Stimulated activated CD4-positive, alpha-beta T cell treated with anti-CD3 and anti-CD28 coated beads, Interleukin-15, amount 100 ng/mL, for 1 hour (primary cell): ENCODE data around the gene TUBB4A.
"Not testable (repeated sequence)": the region's sequence is repeated elsewhere in the genome, so short reads cannot be mapped to it uniquely, and the experiment has no call there.

Experiments used
- DNase-seq, 2 donors: peaks; one replicate each; pipeline ENCODE4 v3.0.0-alpha.2; 2020; ENCODE audit warnings: low read depth in 1 of 2, low spot score in 1 of 2

The TUBB4A gene

DNA sequence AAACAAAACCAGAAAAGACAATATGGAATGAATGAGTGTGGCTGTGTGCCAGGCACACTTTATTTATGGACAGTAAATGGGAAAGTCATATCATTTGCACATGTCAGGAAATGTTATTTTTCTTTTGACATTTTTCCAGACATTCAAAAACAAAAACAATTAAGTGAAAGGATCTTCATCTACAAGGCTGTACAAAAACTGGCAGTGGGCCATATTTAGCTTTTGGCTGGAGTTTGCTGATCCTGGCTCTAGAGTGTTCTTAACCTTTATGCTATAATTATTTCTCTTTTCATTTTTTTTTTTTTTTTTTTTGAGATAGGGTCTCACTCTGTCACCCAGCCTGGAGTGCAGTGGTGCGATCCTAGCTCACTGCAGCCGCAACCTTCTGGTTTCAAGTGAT lies 22.2 kb upstream of the TUBB4A start:
- DNase-seq, result no peak

GRCh38 chr19:6522712-6523111 lies 20.6 kb upstream of the TUBB4A start:
- DNase-seq, result no peak

- DNase-seq, result peak in 1 of 2 donors; percentile 23
Measured at GRCh38 chr19:6521718-6522646, 19.9 kb upstream of the TUBB4A start.

- DNase-seq, result no peak
Measured at GRCh38 chr19:6519289-6519688, 17.2 kb upstream of the TUBB4A start.

GRCh38 chr19:6518145-6518911 lies 16.2 kb upstream of the TUBB4A start:
- no peak for DNase-seq

DNA sequence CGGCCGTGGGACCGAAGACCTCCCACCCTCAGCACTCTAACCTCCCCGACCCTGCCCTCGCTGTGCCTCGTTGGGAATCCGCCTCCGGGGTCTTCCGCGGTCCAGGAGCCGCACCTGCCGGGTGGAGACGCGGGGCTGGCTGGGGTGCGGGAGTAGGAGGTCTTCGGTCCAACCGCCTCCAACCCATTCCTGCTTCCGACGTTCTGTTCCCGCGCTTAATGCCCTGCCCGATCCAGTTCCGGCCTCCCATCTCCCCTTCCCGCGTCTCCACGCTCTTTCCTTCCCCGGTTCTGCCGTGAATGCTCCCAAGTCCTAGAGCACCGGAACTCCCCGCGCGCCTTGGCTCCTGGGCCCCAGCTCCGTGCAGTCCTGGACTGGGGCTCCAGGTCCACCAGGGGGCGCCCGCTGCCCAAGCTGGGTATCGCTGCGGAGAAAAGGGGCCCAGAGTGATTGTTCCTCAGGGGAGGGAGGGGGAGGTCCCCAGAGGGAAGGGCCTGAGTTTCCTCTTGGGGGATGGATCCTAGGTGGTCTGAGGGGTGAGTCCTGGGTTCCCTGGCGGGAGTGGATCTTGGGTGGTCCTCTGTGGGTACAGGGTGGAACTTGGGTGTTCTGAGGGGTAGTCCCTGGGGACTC lies 14.7 kb upstream of the TUBB4A start:
- peak; percentile 83 to 93 for DNase-seq

DNA sequence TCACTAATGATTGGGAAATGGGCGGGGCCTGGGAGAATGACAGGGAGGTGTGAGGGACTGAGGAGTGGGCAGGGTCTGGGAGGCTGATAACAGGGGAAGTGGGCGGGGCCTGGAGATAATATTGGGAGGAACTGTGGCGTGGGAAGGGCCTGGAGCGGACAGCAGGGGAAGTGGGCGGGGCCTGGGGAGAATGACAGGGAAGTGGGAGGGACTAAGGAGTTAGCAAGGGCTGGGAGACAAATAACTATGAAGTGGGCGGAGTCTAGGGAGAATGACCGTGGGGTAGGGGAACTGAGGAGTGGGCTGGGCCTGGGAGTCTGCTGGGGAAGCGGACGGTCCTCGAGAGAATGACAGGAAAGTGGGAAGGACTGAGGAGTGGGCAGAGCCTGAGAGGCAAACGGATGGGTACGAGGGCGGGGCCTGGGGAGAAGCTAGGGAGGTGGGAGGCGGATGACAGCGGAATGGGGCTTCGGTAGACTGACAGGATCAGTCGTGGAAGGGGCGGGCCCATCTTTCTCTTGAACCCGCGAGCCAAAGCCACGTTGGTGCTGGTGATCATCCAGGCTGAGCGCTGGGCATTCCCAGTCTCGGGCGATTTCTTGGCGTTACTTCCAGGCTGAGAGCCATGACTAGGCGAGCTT lies 14.0 kb upstream of the TUBB4A start:
- peak; percentile 12 to 42 for DNase-seq

DNA sequence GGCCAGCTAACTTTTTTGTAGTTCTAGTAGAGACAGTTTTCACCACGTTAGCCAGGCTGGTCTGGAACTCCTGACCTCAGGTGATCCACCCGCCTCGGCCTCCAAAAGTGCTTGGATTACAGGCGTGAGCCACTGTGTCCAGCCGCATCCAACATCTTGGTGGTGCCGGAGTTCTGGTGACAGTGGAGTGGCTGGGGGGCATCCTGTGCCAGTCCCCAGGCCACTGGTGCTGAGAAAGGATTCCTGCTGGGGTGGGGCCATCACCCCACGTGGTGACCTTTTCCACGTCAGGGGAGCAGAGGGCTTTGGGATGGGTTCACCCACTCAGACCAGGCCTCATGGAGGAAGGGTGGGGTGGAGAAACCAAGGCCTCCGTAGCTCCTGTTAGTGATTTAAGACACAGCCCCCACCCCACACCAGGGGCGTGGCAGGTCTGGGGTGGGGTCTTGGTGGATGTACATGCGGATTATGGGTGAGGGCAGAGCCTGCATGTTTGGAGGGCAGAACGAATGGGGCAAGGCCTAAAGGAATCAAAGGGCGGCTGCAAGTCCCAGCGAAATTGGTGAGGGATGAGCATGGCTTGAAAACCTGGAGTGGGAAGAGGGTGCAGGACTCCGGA lies 12.9 kb upstream of the TUBB4A start:
- no peak for DNase-seq

- no peak for DNase-seq
Measured at GRCh38 chr19:6514089-6514488, 12.0 kb upstream of the TUBB4A start.

GRCh38 chr19:6510618-6511017 lies 8.5 kb upstream of the TUBB4A start:
- no peak for DNase-seq

DNA sequence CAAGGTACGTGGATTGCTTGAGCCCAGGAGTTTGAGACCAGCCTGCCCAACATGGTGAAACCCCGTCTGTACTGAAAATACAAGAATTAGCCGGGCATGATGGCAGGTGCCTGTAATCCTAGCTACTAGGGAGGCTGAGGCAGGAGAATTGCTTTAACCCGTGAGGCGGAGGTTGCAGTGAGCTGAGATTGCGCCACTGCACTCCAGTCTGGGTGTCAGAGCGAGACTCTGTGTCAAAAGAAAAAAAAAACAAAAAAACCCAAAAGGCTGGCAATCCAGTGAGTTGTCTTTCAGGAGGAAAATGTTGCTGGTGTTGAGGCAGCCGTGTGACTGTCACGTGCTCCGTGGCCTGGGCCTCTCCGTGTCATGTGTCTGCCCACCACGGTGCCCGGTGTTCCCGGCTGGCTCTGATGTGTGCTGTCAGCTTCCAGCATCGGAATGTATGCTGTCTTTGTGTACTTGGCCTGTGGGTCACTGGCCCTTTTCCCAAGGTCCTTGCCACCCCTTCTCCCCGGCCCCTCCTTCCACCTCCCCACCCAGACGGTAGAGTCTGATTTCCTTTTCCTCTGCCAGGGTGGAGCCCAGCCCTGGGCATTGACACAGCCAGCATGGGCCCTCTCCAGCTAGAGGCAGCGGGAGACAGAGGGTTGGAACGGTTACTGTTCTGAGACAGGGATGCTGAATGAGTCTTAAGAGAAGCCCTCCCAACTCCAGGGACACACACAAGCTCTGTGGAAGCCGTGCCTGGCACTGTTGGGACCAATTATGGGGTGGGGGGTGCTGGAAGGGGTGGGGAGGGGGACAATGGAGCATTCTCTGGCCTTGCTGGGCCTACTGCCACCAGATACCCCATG lies 7.2 kb upstream of the TUBB4A start:
- DNase-seq, result no peak

DNA sequence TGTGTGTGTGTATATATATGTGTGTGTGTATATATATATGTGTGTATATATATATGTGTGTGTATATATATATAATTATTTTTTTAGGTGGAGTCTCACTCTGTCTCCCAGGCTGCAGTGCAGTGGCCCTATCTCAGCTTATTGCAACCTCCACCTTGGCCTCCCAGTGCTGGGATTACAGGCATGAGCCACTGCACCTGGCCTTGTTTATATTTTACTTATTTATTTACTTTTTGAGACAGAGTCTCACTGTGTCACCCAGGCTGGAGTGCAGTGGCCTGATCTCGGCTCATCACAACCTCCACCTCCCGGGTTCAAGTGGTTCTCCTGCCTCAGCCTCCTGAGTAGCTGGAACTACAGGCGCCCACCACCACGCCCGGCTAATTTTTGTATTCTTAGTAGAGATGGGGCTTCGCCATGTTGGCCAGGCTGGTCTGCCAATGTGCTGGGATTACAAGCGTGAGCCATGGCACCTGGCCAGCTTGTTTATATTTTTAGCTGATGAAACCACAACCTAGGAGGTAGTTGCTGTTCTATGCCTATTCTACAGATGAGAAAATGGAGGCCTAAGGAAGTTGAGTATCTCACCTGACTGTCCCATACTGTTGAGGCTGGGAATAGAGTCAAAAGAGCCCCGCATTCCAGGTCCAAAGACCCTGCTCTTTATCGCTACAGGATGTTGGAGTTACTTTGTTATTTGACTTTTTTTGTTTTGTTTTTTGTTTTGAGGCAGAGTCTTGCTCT lies 6.1 kb upstream of the TUBB4A start:
- DNase-seq, result not testable (repeated sequence)

DNA sequence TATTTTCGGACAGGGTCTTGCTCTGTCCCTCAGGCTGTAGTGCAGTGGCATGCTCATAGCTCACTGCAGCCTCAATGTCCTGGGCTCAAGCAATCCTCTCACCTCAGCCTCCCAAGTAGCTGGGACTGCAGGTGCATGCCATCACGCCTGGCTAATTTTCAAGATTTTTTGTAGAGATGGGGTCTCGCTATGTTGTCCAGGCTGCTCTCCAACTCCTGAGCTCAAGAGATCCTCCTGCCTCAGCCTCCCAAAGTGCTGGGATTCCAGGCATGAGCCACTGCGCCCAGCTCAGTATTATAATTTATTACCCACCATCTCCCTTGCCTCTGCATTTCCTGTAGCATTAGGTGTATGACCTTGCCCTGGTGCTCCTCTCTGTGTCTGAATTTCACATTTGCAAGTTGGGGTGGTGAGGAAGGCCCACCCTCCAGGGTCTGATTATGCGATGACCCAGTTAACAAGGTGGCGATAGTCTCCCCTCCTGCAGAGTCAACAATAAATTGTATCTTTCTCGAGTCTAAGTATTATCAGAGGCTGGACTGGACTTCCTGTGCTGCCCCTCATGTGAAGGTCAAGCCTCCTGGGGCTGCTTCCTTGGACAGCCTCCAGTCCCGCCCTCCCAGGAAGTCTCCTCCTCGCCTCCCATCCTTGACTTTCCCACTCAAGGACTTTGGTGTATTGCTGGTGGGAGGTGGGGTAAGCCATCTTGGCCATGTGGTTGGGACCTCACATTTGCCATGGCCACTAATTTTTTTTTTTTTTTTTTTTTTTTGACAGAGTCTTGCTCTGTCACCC lies 1.5 kb upstream of the TUBB4A start:
- no peak for DNase-seq

- DNase-seq, result no peak
Measured at GRCh38 chr19:6500837-6501739, 1.0 kb downstream of the TUBB4A start.

DNA sequence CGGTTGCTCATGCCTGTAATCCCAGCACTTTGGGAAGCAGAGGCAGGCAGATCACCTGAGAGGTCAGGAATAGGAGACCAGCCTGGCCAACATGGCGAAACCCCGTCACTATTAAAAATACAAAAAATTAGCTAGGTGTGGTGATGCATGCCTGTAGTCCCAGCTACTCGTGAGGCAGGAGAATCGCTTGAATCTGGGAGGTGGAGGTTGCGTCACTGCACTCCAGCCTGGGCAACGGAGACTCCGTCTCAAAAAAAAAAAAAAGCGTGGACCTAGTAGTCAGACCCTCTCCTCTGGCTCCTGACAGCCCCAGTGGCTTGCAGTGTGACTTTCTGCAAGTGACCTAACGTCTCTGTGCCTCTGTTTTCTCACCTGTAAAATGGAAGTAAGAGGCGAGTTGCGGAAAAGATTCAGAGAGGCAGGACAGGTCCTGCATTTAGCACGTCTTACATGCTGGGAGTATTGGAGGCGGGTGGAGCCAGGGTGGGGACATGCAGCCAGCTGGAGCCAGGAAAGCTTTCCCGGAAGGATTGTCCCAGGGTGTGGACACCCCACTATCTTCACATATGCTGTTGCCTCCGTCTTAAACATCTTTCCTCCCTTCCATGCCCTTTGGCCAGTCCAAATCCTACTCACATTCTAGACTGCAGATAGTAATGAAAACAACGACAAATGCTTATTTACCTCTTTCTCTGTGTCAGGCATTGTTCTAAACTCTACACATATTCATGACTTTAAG lies 2.9 kb downstream of the TUBB4A start:
- DNase-seq, result no peak

GRCh38 chr19:6498294-6499036 lies 3.6 kb downstream of the TUBB4A start:
- no peak for DNase-seq
